GM21381 (cell line): ENCODE results near the gene PLD1.
"Not testable (repeated sequence)": the region's sequence is repeated elsewhere in the genome, so short reads cannot be mapped to it uniquely, and the experiment has no call there.

Experiments
- ATAC-seq: cut with Tn5 transposase; IDR thresholded peaks from one replicate; pipeline ENCODE4 v1.9.1; 2021; ENCODE audit warnings: mild to moderate bottlenecking, moderate library complexity; ENCODE audit not compliant: unreplicated experiment

The PLD1 gene

GRCh38 chr3:171574556-171575240, 235.6 kb downstream of the PLD1 start:
- ATAC-seq: no peak

GRCh38 chr3:171569571-171570132, 240.6 kb downstream of the PLD1 start:
- no peak for ATAC-seq

DNA sequence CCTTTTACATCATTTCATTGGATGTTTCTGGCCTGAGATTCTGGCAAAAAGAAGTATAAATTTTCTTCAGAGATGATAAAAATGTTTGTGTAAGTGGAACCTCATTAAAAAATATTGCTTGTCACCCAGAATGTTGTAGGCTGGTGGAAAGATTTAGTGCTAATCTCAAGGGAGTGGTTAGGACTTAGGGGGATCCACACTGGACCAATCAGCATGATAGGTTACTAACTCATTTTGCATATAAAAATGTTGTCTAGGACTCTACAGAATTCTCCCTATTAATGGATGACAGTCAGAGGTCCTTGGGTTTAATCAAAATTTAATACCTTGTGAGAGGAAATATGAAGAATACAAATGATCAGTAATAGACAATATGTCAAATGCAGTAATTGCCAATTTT, 241.5 kb downstream of the PLD1 start:
- ATAC-seq: no peak

DNA sequence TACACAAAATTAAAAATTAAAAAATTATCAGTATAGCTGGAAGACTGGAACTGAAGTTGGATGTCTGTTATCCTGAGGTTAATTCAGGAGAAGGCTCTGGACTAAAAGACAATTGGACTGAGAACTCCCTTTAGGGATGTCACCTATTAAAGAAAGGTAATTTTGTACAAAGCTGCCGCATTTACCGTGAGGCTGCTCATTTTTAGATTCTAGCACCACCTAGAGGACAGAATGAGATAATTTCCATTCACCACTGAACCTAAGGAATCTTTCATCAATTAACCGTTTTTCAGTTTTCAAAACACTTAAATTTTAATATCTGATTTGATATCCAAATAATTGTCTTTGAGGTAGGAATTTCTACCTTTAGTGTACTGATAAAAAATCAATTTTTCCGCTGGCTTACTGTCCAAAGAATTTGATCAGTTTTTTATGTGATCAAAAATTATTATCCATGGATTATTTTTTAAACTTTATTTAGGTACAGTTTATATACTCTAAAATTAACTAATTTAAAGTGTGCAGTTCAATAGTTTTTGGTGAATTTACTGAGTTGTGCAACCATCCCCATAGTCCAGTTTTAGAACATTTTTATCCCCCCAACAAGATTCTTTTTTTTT, 243.4 kb downstream of the PLD1 start:
- ATAC-seq: no peak

DNA sequence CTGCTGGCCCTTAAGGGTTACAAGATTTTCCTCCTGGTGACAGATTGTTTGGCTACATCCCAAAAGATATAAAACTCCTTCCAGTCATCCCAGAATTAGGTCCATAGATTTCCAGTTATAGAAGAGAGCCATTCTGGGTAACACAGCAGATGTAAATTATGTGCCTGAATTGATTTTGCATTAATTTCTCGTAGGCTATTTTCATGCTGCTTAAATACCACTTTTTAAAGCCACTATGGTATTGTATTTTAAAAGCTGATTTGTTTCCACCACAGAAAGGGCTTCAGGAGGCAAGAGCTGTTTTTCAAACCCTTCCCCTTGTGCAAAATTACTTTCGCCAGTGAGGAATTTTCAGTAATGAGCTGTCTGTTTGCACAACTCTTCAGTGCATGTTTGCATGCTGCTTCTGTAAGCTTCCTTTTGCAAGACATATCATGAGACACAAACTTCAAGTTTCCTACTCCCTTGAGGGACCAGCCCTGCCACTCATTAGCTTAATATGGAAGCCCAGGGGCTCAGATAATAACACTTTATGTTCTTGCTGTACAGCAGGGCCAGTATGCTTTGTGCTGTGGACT, 244.7 kb downstream of the PLD1 start:
- no peak for ATAC-seq

DNA sequence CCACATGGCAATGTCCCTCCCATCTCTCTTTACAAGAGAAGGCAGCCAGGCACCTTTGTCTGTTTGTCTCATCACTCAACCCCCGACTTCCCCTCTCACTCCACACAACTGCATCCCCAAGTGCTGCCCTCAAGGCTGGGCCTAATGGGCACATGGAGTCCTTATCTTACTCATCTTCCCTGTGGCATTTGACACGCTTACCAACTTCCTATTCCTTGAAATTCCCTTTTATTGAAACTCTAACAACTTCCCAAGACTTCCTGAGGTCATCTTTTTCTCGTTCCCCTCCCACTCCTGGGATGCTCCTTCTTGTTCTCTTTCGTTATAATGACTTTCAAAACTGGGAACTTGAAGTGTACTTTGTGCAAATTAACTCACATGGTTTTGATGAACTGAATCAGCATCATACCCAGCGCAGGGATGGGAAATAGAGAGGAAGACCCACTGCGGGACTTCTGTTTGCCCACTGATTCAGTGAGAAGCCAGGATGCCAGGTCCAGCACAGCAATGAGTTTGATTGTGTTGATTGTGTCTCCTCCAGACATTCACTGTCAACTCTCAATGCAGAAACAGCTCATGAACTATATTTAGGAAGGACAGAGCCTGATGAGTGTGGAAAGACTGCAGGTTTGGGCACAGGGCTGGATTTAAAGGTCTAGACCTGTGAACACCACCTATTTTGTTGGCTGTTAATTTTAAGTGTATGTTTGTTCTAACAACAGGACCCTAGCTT, 245.4 kb downstream of the PLD1 start:
- ATAC-seq: no peak

GRCh38 chr3:171563298-171563697, 247.0 kb downstream of the PLD1 start:
- no peak for ATAC-seq

- ATAC-seq: not testable (repeated sequence)
These were observed 247.8 kb downstream of the PLD1 start for GRCh38 chr3:171562459-171562858.

DNA sequence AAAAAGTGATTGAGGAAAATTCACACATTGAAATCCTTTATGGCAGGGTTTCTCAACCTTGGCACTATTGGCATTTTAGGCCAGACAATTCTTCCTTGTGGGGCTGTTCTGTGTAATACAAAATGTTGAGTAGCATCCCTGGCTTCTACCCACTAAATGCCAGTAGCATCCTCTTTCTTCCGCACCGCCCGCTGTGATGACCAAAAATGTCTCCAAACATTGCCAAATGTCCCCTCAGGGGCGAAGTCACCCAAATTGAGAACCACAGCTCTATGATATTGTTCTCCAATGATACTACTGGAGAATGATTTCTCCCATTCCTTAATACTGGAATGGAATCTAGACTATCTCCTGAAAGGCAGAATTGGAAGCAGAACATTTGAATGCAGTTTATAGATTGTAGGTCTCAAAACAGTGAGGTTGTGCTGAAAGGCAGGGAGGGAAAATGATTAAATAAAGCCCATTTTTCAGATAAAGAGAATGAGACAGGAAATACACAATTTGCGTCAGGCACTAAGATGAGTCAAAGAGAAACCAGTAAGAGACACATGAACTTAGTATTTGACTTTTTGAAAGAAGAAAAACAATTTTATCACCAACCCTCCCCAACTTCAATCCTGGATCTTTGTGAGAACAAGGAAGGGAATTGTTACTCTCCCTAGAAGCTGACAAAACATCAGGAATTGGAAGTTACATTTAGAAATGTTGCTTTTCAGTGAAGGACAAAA, 248.5 kb downstream of the PLD1 start:
- no peak for ATAC-seq

GRCh38 chr3:171559586-171559985, 250.7 kb downstream of the PLD1 start:
- ATAC-seq: no peak

- no peak for ATAC-seq
These were observed 252.0 kb downstream of the PLD1 start for GRCh38 chr3:171558188-171558696.

GRCh38 chr3:171557173-171557572, 253.1 kb downstream of the PLD1 start:
- no peak for ATAC-seq

DNA sequence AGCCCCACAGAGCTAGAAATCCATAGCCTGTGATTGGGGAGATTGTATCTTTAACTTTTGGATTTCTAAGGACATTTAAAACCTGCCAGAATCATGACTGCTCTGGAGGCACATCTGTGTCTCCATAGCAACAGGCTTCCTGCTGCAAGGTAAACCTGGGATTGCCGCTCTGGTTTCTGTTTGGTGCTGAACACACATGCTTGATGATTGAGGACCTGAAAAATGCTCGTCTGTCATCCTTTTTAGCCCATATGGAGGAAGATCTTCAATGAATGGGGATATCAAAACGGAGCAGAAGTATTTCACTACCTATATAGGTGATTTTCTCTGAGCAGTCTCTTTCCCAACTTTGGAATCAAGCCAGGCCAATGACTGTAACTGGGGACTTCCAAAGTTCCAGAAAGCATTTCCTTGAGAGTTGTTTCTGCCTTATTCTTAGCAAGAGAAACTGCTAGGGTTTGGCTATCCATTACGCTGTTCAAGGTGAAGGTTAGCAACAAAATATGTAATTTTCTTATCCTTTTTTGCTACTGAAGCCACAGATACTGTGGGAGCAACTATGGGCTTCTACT, 253.6 kb downstream of the PLD1 start:
- no peak for ATAC-seq

DNA sequence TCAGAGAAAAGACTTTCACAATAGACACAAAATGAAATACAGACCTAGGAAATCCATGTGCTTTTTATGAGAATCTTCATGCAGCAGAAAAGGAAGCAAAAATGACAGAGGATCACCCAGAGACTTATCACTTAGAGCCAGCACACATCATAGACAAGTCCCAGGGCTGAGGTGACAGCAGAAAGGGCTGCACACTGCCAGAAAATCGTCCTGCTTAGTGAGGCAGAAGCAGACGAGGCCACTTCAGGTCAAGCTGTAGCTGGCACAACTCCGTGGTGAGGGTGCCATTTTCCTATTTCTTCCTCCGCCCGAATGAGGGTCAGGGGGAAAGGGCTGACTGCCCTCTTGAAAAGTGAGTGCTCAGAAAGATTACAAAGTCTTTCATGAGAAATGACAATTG, 254.1 kb downstream of the PLD1 start:
- ATAC-seq: no peak

DNA sequence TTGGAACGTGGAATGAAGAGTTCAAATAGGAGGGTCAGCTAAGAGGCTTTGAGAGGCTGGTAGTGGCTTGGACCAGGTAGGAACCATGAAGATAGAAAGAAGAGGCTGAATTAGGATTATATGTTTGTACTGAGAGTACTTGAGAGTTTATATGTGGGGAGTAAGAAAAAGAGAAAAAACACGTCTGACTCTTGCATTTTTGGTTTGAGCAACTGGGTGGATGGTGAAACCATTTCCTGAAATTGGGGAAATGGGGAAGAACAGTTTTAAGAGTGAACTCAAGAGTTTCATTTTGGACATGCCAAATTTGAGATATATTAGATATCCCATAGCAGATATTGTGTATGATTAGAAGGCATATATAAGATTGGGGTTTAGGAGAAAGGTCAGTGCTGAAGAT, 257.2 kb downstream of the PLD1 start:
- no peak for ATAC-seq

DNA sequence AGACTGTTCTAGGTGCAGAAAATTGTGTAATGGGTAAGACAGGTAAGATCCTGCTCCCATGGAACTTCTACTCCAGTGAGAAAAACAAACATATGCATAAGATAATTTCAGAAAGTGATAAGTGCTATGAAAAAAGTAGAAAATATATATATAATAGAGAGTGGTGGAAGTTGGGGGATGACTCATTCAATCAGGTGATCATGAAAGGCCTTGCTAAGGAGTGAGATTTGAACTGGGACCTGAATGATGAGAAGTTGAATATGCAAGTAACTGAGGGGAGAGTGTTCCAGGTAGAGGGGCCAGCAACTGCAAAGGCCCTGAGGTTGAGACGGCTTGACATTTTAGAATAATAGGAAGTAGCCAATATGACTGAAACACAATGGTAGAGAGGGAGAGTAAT, 257.8 kb downstream of the PLD1 start:
- no peak for ATAC-seq

DNA sequence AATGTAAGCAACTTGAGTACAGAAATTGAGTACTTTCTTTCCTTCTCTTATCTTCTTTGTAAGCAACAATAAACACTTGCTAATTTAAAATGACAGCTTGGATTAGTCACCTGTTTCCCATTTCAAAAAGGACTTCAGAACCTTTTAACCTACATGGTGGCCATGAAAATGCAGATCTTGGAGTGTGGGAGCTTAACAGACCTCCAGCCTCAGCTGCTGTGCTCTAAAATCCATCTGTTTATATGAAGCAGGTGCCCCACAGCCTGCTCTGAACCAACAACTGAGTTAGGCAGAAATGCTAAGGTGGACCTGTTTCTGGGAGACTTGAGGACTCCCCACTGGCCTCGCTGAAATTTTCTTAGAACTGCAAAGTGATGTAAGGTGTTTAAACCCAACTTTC, 259.0 kb downstream of the PLD1 start:
- ATAC-seq: no peak
